Measurements from ENCODE around the gene MTNR1B.

GRCh38 chr11:92939305-92939704 lies 30.1 kb upstream of the MTNR1B start:
- TF ChIP-seq CTCF (IDR thresholded peaks at IDR 0.05) (no peak), POLR2A (IDR thresholded peaks at IDR 0.05) (no peak)

Measured in lower leg skin (tissue), 3 donors.